ENCODE measurements around the gene CHKA.

CHKA gene

DNA sequence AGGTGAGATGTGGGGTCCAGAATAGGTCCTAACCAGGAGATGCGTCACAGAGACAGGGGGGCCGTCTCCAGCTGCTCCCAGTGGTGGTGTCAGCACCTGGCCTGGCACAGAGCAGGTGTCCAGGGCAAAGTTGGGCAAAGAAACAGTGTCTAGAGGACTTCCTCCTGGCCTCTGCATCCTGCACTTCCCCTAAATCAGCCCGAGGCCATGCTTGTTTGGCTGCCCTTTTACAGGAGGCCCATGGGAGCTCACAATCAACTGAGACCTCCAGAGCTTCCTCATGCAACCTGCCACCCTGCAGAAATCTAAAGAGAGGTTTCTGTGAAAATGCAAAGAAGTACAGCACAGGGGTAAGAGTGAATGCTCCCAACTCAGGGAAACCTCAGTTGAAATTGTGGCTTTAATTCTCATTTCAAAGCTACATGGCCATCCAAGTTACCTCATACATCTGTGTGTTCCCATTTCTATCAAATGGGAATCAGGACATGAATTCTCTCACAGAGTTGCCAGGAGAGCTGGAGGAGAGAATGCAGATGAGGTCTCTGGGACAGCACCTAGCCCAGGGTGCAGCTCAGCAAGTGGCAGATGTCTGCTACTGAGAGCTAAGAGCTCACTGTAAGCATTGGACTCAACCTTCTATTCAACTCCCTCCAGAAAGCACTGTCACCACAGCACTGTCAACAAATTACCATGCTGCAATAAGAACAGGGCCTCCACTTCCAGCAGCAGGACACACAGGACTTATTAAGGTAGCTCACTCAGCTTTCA, 49.7 kb downstream of the CHKA start:
- no peaks in the 10 kb centered on the region for H3K4me1 Mint-ChIP-seq
- peaks cover 57% of the 10 kb centered on the region for H3K36me3 Mint-ChIP-seq (ENCODE audit: low read depth)
- H3K9me3 Mint-ChIP-seq: no peaks in the 10 kb centered on the region
- no peak overlapping the region for H3K27ac Mint-ChIP-seq
- H3K4me3 Mint-ChIP-seq: no peak overlapping the region
- H3K27me3 Mint-ChIP-seq (ENCODE audit: low read depth): no peaks in the 10 kb centered on the region
- TF ChIP-seq CTCF (IDR thresholded peaks at IDR 0.05; ENCODE audit: unreplicated experiment in 3 of 3): no peak

DNA sequence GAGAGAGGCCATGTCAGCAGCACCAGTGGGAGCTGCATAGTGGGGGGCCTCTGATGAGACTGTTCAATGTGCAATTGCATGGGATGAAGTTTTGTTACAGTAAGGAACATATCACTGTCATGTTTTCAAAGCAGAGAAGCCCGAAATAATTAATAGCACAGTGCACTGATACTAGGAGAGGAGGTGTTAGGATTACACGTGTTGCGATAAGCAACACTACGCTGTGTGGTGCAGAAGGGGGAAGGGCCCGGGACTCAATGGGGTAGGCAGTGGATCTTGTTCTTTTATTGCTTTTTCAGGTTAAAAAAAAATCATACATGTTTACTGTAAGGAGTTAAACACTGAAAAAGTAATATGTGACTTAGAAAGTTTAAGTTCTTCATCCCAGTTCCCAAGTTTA, 53.2 kb downstream of the CHKA start:
- Mint-ChIP-seq H3K27me3 (ENCODE audit: low read depth) (no peaks in the 10 kb centered on the region), H3K27ac (no peak overlapping the region), H3K36me3 (ENCODE audit: low read depth) (peaks cover 69% of the 10 kb centered on the region), H3K4me3 (no peak overlapping the region), H3K9me3 (no peaks in the 10 kb centered on the region), H3K4me1 (no peaks in the 10 kb centered on the region)
- no peak for TF ChIP-seq CTCF (IDR thresholded peaks at IDR 0.05; ENCODE audit: unreplicated experiment in 3 of 3)

DNA sequence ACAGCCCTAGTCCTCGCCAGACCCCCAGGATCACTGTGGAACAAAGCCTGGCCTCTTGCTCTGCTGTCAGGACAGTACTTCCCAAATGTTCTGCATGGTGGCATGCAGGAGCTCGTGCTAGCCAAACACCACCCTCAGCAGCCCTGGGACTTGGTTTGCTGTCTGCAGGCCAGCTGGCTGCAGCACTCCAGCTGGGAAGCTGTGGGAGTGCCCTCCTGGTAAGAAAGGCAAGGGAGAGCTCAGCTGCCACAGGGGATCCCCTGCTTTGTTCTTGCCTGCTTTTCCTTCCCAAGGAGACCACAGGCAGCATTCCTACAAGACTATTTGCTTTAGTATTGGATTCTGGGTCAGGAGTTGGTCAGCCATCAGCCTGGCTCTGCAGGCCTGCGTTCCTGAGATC, 54.4 kb downstream of the CHKA start:
- H3K27me3 Mint-ChIP-seq (ENCODE audit: low read depth): no peaks in the 10 kb centered on the region
- peaks cover 75% of the 10 kb centered on the region for H3K36me3 Mint-ChIP-seq (ENCODE audit: low read depth)

DNA sequence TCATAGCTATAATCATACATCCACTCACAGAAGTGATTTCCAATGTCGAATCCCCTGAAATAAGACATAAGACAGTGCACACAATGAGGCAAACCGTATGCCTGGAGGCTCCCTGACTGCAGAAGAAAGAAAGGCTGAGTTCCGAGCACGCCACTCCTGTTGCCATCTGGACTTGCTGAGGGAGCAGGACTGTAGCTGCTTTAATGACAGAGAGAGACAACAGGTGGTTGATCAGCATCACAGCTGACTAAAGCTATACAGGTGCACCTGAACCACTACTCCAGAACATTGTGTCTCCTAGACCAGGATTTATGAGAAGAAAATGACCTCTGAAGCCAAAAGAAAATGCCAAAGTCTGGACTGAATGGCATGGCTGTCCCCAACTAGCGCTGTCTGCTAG, 55.3 kb downstream of the CHKA start:
- no peaks in the 10 kb centered on the region for H3K27me3 Mint-ChIP-seq (ENCODE audit: low read depth)
- H3K36me3 Mint-ChIP-seq (ENCODE audit: low read depth): peaks cover 74% of the 10 kb centered on the region
- no peaks in the 10 kb centered on the region for H3K4me1 Mint-ChIP-seq
- TF ChIP-seq CTCF (IDR thresholded peaks at IDR 0.05; ENCODE audit: unreplicated experiment in 3 of 3): no peak
- H3K4me3 Mint-ChIP-seq: no peak overlapping the region
- H3K27ac Mint-ChIP-seq: no peak overlapping the region
- H3K9me3 Mint-ChIP-seq: no peaks in the 10 kb centered on the region

More for the DNA sequence above, 54.4 kb downstream of the CHKA start:
- TF ChIP-seq CTCF (IDR thresholded peaks at IDR 0.05; ENCODE audit: unreplicated experiment in 3 of 3): no peak
- Mint-ChIP-seq H3K4me3 (no peak overlapping the region), H3K9me3 (no peaks in the 10 kb centered on the region), H3K27ac (no peak overlapping the region), H3K4me1 (no peaks in the 10 kb centered on the region)

DNA sequence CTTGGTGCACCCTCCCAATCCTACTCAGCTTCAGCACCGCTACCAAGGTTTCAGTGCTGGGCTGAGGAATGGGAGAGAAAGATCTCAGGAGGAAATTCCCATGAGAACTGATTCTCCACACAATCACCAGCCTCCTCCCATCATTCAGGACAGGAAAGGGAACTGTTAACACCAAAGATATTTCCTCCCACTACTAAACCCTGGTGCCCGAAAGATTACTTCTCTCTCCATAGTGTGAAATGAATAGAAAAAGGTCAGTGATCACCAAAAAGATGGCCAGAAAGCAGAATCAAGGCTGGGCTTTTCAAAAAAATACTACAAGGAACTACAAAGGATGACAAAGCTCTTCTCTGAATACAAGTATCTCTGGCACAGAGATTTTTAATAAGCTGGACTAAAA, 56.3 kb downstream of the CHKA start:
- H3K4me3 Mint-ChIP-seq: no peak overlapping the region
- no peaks in the 10 kb centered on the region for H3K27me3 Mint-ChIP-seq (ENCODE audit: low read depth)
- no peak overlapping the region for H3K27ac Mint-ChIP-seq
- H3K4me1 Mint-ChIP-seq: no peaks in the 10 kb centered on the region
- H3K9me3 Mint-ChIP-seq: no peaks in the 10 kb centered on the region
- no peak for TF ChIP-seq CTCF (IDR thresholded peaks at IDR 0.05; ENCODE audit: unreplicated experiment in 3 of 3)
- H3K36me3 Mint-ChIP-seq (ENCODE audit: low read depth): peaks cover 72% of the 10 kb centered on the region

- no peaks in the 10 kb centered on the region for H3K4me1 Mint-ChIP-seq
- no peak overlapping the region for H3K27ac Mint-ChIP-seq
- H3K27me3 Mint-ChIP-seq (ENCODE audit: low read depth): no peaks in the 10 kb centered on the region
- H3K36me3 Mint-ChIP-seq (ENCODE audit: low read depth): peaks cover 79% of the 10 kb centered on the region
- no peaks in the 10 kb centered on the region for H3K9me3 Mint-ChIP-seq
- H3K4me3 Mint-ChIP-seq: no peak overlapping the region
- no peak for TF ChIP-seq CTCF (IDR thresholded peaks at IDR 0.05; ENCODE audit: unreplicated experiment in 3 of 3)
Observed at GRCh38 chr11:68061508-68061907, 59.7 kb downstream of the CHKA start.

Measured in nephron (organoid).